GM21825 (cell line): ENCODE results near the gene ZNRF3.

Experiments used
- ATAC-seq: cut with Tn5 transposase; IDR thresholded peaks from one replicate; pipeline ENCODE4 v1.9.1; 2021; ENCODE audit warnings: mild to moderate bottlenecking, moderate library complexity; ENCODE audit not compliant: unreplicated experiment

The ZNRF3 gene

GRCh38 chr22:29106839-29107238, 223.5 kb downstream of the ZNRF3 start:
- ATAC-seq: no peak
